GM23338 (cell line): Measurements from ENCODE around the gene ACTR2. TPM values are rescaled to one million over a fixed set of nuclear protein-coding genes. Genes with fewer than 3 reads are reported as not detected.

ENCODE experiments used
- ATAC-seq: fragments of 200-7000 bp; cut with Tn5 transposase; 3 replicates; pipeline ENCODE4 v1.9.1; 2020
- DNase-seq: peaks from one replicate; pipeline ENCODE4 v3.0.0-alpha.2; 2015; ENCODE audit warnings: low spot score
- H2AFZ ChIP-seq: fragments of 200-600 bp; sonication (generic); 2 replicates; pipeline ENCODE4 v1.8.0; 2016; ENCODE audit warnings: antibody characterized with exemption, mild to moderate bottlenecking, moderate library complexity
- H3F3A ChIP-seq: fragments of 200-600 bp; sonication (generic); replicated peaks from 2 replicates; pipeline ENCODE4 v1.8.0; 2017; ENCODE audit warnings: antibody characterized with exemption, mixed run types, low read depth
- H3K27ac ChIP-seq: fragments of 200-600 bp; sonication (generic); 2 replicates; pipeline ENCODE4 v1.6.1; 2016; ENCODE audit warnings: low read depth
- H3K27me3 ChIP-seq: fragments of 200-600 bp; sonication (generic); 2 replicates; pipeline ENCODE4 v1.8.0; 2016; ENCODE audit warnings: mild to moderate bottlenecking, mixed run types, moderate library complexity; ENCODE audit not compliant: insufficient read depth
- H3K36me3 ChIP-seq: fragments of 200-600 bp; sonication (generic); 2 replicates; pipeline ENCODE4 v1.8.0; 2016; ENCODE audit warnings: mild to moderate bottlenecking; ENCODE audit not compliant: insufficient read depth
- H3K4me1 ChIP-seq: fragments of 200-600 bp; sonication (generic); 2 replicates; pipeline ENCODE4 v1.8.0; 2016; ENCODE audit warnings: mild to moderate bottlenecking, moderate library complexity; ENCODE audit not compliant: insufficient read depth
- H3K4me2 ChIP-seq: fragments of 200-600 bp; sonication (generic); 2 replicates; pipeline ENCODE4 v1.7.1; 2017; ENCODE audit warnings: mixed run types
- H3K4me3 ChIP-seq: fragments of 200-600 bp; sonication (generic); 2 replicates; pipeline ENCODE4 v1.6.1; 2016; ENCODE audit warnings: mixed run types
- H3K79me2 ChIP-seq: fragments of 200-600 bp; sonication (generic); replicated peaks from 2 replicates; pipeline ENCODE4 v1.8.0; 2017; ENCODE audit warnings: mild to moderate bottlenecking; ENCODE audit not compliant: insufficient read depth
- H3K9me2 ChIP-seq: fragments of 200-600 bp; sonication (generic); 2 replicates; pipeline ENCODE4 v1.8.0; 2017; ENCODE audit not compliant: insufficient read depth
- H4K20me1 ChIP-seq: fragments of 200-600 bp; sonication (generic); replicated peaks from 2 replicates; pipeline ENCODE4 v1.8.0; 2017; ENCODE audit warnings: mild to moderate bottlenecking; ENCODE audit not compliant: insufficient read depth
- H3K27ac Mint-ChIP-seq: 2 replicates; pipeline ENCODE4 v1.8.0; 2020; ENCODE audit warnings: inconsistent platforms, mild to moderate bottlenecking, moderate library complexity, mixed read lengths
- H3K27me3 Mint-ChIP-seq: 3 replicates; pipeline ENCODE4 v1.8.0; 2022; ENCODE audit warnings: low read depth, mild to moderate bottlenecking, moderate library complexity, mixed read lengths, inconsistent platforms; ENCODE audit not compliant: insufficient read depth, poor library complexity
- H3K36me3 Mint-ChIP-seq: 3 replicates; pipeline ENCODE4 v1.8.0; 2021; ENCODE audit warnings: low read depth, mild to moderate bottlenecking, inconsistent platforms, moderate library complexity, mixed read lengths
- H3K4me1 Mint-ChIP-seq: 3 replicates; pipeline ENCODE4 v1.8.0; 2020; ENCODE audit warnings: mild to moderate bottlenecking, inconsistent platforms, mixed read lengths
- H3K4me3 Mint-ChIP-seq: 3 replicates; pipeline ENCODE4 v1.8.0; 2021; ENCODE audit warnings: moderate library complexity, mild to moderate bottlenecking, inconsistent platforms, mixed read lengths
- H3K9me3 Mint-ChIP-seq: 3 replicates; pipeline ENCODE4 v1.8.0; 2020; ENCODE audit warnings: moderate library complexity, mild to moderate bottlenecking, inconsistent platforms, mixed read lengths
- EZH2 ChIP-seq: fragments of 200-600 bp; sonication (generic); IDR thresholded peaks from one replicate; pipeline ENCODE4 v1.8.0; 2017; ENCODE audit warnings: antibody characterized with exemption, mild to moderate bottlenecking, low read depth; ENCODE audit not compliant: unreplicated experiment
- EZH2phosphoT487 ChIP-seq: fragments of 200-600 bp; sonication (generic); IDR thresholded peaks from one replicate; pipeline ENCODE4 v1.8.1; 2018; ENCODE audit warnings: antibody characterized with exemption; ENCODE audit not compliant: unreplicated experiment
- ZNF114 ChIP-seq: fragments of 250-450 bp; sonication (Bioruptor Pico); IDR thresholded peaks from 2 replicates; pipeline ENCODE4 v1.5.0; 2020; ENCODE audit warnings: mild to moderate bottlenecking, moderate library complexity
- ZNF331 ChIP-seq: fragments of 250-450 bp; sonication (Bioruptor Pico); IDR thresholded peaks from 2 replicates; pipeline ENCODE4 v1.5.0; 2020; ENCODE audit warnings: low read depth, mild to moderate bottlenecking, moderate library complexity
- ZNF462 ChIP-seq: fragments of 250-450 bp; sonication (Bioruptor Pico); IDR thresholded peaks from 2 replicates; pipeline ENCODE4 v1.5.0; 2020; ENCODE audit warnings: mild to moderate bottlenecking, moderate library complexity
- polyA plus RNA-seq: library from polyadenylated mRNA; unstranded; fragments of >200 nt; fragmentation: Nextera tagmentation; extraction: Ambion mirVana; gene quantifications from 2 replicates; pipeline ENCODE4 v1.2.1, GENCODE V29; 2016
- total RNA-seq: library from RNA; depleted of rRNA; stranded (reverse); fragments of >200 nt; shearing (Covaris generic); gene quantifications from 2 replicates; pipeline ENCODE4 v1.2.3, GENCODE V29; 2014
- TF ChIP-seq, protein P1 (sequence below), 2 experiments: fragments of 200-600 bp in 1 of 2; sonication (generic) in 1 of 2; conservative IDR thresholded peaks; 2 replicates each; pipeline versions ENCODE4 v1.5.1 to v1.6.1; 2016 to 2017; ENCODE audit warnings: antibody characterized with exemption in 2 of 2, low read depth in 2 of 2, mild to moderate bottlenecking in 2 of 2, moderate library complexity in 1 of 2

Gene ACTR2
- total and polyA plus RNA-seq, 2 experiments from 2014 or later = 73.6 to 87.6 TPM

GRCh38 chr2:65198737-65199136 is 28.9 kb upstream of the ACTR2 start:
- Histone ChIP-seq H3K4me3 (no peak overlapping the region), H3K4me1 (peaks cover 11% of the 10 kb centered on the region; the same call in 1 of the 2 replicates), H3K27ac (no peak overlapping the region), H3K27me3 (no peaks in the 10 kb centered on the region), H2AFZ (no peak overlapping the region), H3K9me2 (no peaks in the 10 kb centered on the region), H3K4me2 (no peak overlapping the region), H3F3A (no peaks in the 10 kb centered on the region), H3K36me3 (no peaks in the 10 kb centered on the region), H4K20me1 (no peaks in the 10 kb centered on the region), H3K79me2 (no peaks in the 10 kb centered on the region)
- H3K4me1 Mint-ChIP-seq = peaks cover 10% of the 10 kb centered on the region
- no peak overlapping the region for H3K27ac Mint-ChIP-seq
- TF ChIP-seq ZNF114 (CRISPR knock-in tag) (no peak), ZNF331 (no peak), EZH2phosphoT487 (no peak), ZNF462 (no peak), EZH2 (no peak)
- TF ChIP-seq, protein P1, sequence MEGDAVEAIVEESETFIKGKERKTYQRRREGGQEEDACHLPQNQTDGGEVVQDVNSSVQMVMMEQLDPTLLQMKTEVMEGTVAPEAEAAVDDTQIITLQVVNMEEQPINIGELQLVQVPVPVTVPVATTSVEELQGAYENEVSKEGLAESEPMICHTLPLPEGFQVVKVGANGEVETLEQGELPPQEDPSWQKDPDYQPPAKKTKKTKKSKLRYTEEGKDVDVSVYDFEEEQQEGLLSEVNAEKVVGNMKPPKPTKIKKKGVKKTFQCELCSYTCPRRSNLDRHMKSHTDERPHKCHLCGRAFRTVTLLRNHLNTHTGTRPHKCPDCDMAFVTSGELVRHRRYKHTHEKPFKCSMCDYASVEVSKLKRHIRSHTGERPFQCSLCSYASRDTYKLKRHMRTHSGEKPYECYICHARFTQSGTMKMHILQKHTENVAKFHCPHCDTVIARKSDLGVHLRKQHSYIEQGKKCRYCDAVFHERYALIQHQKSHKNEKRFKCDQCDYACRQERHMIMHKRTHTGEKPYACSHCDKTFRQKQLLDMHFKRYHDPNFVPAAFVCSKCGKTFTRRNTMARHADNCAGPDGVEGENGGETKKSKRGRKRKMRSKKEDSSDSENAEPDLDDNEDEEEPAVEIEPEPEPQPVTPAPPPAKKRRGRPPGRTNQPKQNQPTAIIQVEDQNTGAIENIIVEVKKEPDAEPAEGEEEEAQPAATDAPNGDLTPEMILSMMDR (conservative IDR thresholded peaks at IDR 0.05; ENCODE audit: low read depth in 2 of 2) = no peak
- ATAC-seq (no peak), DNase-seq (no peak)
- no peaks in the 10 kb centered on the region for H3K9me3 Mint-ChIP-seq
- peaks cover 1% of the 10 kb centered on the region for H3K27me3 Mint-ChIP-seq
- H3K36me3 Mint-ChIP-seq = no peaks in the 10 kb centered on the region
- no peak overlapping the region for H3K4me3 Mint-ChIP-seq
